Measurements from ENCODE around the gene NMRAL1. TPM values are rescaled to one million over a fixed set of nuclear protein-coding genes. Genes with fewer than 3 reads are reported as not detected.

NMRAL1 gene
- total and polyA plus RNA-seq, 2 donors (not counting 1 experiment from before 2014, with no cell fraction given) = 48.6 to 68.8 TPM

GRCh38 chr16:4507588-4508345 is 33.3 kb upstream of the NMRAL1 start:
- TF ChIP-seq, protein P1, sequence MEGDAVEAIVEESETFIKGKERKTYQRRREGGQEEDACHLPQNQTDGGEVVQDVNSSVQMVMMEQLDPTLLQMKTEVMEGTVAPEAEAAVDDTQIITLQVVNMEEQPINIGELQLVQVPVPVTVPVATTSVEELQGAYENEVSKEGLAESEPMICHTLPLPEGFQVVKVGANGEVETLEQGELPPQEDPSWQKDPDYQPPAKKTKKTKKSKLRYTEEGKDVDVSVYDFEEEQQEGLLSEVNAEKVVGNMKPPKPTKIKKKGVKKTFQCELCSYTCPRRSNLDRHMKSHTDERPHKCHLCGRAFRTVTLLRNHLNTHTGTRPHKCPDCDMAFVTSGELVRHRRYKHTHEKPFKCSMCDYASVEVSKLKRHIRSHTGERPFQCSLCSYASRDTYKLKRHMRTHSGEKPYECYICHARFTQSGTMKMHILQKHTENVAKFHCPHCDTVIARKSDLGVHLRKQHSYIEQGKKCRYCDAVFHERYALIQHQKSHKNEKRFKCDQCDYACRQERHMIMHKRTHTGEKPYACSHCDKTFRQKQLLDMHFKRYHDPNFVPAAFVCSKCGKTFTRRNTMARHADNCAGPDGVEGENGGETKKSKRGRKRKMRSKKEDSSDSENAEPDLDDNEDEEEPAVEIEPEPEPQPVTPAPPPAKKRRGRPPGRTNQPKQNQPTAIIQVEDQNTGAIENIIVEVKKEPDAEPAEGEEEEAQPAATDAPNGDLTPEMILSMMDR (IDR thresholded peaks at IDR 0.05) = no peak
- no peak for TF ChIP-seq EZH2 (IDR thresholded peaks at IDR 0.05; ENCODE audit: borderline replicate concordance, insufficient read depth, low read depth, low read length, poor library complexity, severe bottlenecking)
- H3K27ac ChIP-seq (ENCODE audit: low read length in 2 of 2) = no peak overlapping the region
- H2AFZ ChIP-seq (ENCODE audit: insufficient read depth, low read depth, low read length, poor library complexity, severe bottlenecking) = no peak overlapping the region
- no peaks in the 10 kb centered on the region for H4K20me1 ChIP-seq (ENCODE audit: control insufficient read depth, insufficient read depth, low read length, poor library complexity, severe bottlenecking)
- no peaks in the 10 kb centered on the region for H3K27me3 ChIP-seq (replicated peaks in 1 of 4; ENCODE audit: control extremely low read depth in 1 of 4, control insufficient read depth in 3 of 4, insufficient read depth in 4 of 4, low read length in 3 of 4)
- ATAC-seq (ENCODE audit: low read depth) (no peak), DNase-seq (no peak)
- Mint-ChIP-seq H3K4me1 (peaks cover 38% of the 10 kb centered on the region), H3K27ac (peak overlapping the region; percentile 41), H3K27me3 (no peaks in the 10 kb centered on the region), H3K9me3 (ENCODE audit: insufficient read depth) (no peaks in the 10 kb centered on the region), H3K4me3 (no peak overlapping the region)
- ChIA-PET POLR2A (interaction anchor here (0.7 to 1.2 kb wide), 5 partner anchors 41 to 545 kb away, joined by 4 to 6 read pairs (median 4); no protein-coding TSS in a partner anchor), CTCF (interaction anchor here (1.0 to 7.3 kb wide), 16 partner anchors 8 to 584 kb away, joined by 3 to 178 read pairs (median 8); partner anchors contain the start of genes CDIP1, HMOX2, MGRN1 and NMRAL1)
- no peak overlapping the region for H3K4me3 ChIP-seq (ENCODE audit: control extremely low read depth in 1 of 5, extremely low read depth in 1 of 5, insufficient read depth in 1 of 5, low read depth in 2 of 5, low read length in 4 of 5)
- H3K79me2 ChIP-seq (ENCODE audit: control insufficient read depth, insufficient read depth, low read length) = peaks cover 58% of the 10 kb centered on the region
- H3K9ac ChIP-seq (ENCODE audit: low read length) = no peak overlapping the region
- H3K4me2 ChIP-seq (replicated peaks; ENCODE audit: low read depth, low read length, poor library complexity, severe bottlenecking) = no peak overlapping the region
- no peaks in the 10 kb centered on the region for H3K9me3 ChIP-seq (ENCODE audit: control extremely low read depth in 1 of 3, control insufficient read depth in 2 of 3, insufficient read depth in 1 of 3, low read length in 2 of 3)
- H3K36me3 ChIP-seq (replicated peaks in 1 of 2; ENCODE audit: control extremely low read depth in 1 of 2, control insufficient read depth in 1 of 2, extremely low read depth in 1 of 2, insufficient read depth in 2 of 2, low read length in 1 of 2) = peaks cover 1 to 52% of the 10 kb centered on the region in 2 experiments
- 97% methylated on average over 14 of the region's 17 CpGs for WGBS (ENCODE audit: insufficient coverage)
- peaks cover 37 to 41% of the 10 kb centered on the region in 2 donors for H3K4me1 ChIP-seq (ENCODE audit: control insufficient read depth in 2 of 2, insufficient read depth in 2 of 2, low read length in 2 of 2)
- intact Hi-C loops (cut with micrococcal nuclease) = no loop called here

DNA sequence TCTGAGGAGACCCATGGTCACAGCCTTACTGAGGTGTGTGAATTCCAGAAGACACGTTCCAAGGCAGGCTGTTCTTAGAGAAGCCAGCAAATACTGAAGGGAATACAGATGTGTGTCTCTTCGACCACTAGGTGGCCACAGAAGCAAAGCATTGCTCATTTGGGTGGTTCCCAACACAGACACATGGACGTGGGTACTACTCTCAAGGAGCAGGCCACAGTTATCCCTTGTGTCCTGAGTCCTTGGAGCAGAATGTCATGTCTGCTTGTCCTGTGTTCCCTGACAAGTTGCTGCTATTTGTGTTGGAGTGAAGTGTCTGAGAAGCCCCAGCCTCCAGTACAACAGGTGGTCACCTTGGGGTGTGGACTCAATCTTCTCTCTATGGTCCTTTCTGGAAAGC is 32.0 kb upstream of the NMRAL1 start:
- H3K4me2 ChIP-seq (replicated peaks; ENCODE audit: low read depth, low read length, poor library complexity, severe bottlenecking) = peak overlapping the region; percentile 66
- no peaks in the 10 kb centered on the region for H3K27me3 Mint-ChIP-seq
- WGBS (ENCODE audit: insufficient coverage) = 6% methylated on average over 3 of the region's 3 CpGs

More for the DNA sequence above, 32.0 kb upstream of the NMRAL1 start:
- no peak for TF ChIP-seq EZH2 (IDR thresholded peaks at IDR 0.05; ENCODE audit: borderline replicate concordance, insufficient read depth, low read depth, low read length, poor library complexity, severe bottlenecking)
- TF ChIP-seq, protein P1 (IDR thresholded peaks at IDR 0.05) = peak; percentile 87
- Histone ChIP-seq H2AFZ (ENCODE audit: insufficient read depth, low read depth, low read length, poor library complexity, severe bottlenecking) (peak overlapping the region; percentile 52), H3K9ac (ENCODE audit: low read length) (no peak overlapping the region), H3K36me3 (replicated peaks in 1 of 2; ENCODE audit: control extremely low read depth in 1 of 2, control insufficient read depth in 1 of 2, extremely low read depth in 1 of 2, insufficient read depth in 2 of 2, low read length in 1 of 2) (peaks cover 1 to 39% of the 10 kb centered on the region in 2 experiments), H4K20me1 (ENCODE audit: control insufficient read depth, insufficient read depth, low read length, poor library complexity, severe bottlenecking) (no peaks in the 10 kb centered on the region), H3K27me3 (replicated peaks in 1 of 4; ENCODE audit: control extremely low read depth in 1 of 4, control insufficient read depth in 3 of 4, insufficient read depth in 4 of 4, low read length in 3 of 4) (no peaks in the 10 kb centered on the region), H3K27ac (ENCODE audit: low read length in 2 of 2) (peak overlapping the region; percentile 96), H3K79me2 (ENCODE audit: control insufficient read depth, insufficient read depth, low read length) (peaks cover 61% of the 10 kb centered on the region), H3K4me1 (ENCODE audit: control insufficient read depth in 2 of 2, insufficient read depth in 2 of 2, low read length in 2 of 2) (peaks cover 37 to 41% of the 10 kb centered on the region in 2 donors), H3K9me3 (ENCODE audit: control extremely low read depth in 1 of 3, control insufficient read depth in 2 of 3, insufficient read depth in 1 of 3, low read length in 2 of 3) (no peaks in the 10 kb centered on the region), H3K4me3 (ENCODE audit: control extremely low read depth in 1 of 5, extremely low read depth in 1 of 5, insufficient read depth in 1 of 5, low read depth in 2 of 5, low read length in 4 of 5) (no peak overlapping the region)
- Mint-ChIP-seq H3K9me3 (ENCODE audit: insufficient read depth) (no peaks in the 10 kb centered on the region), H3K4me3 (peak overlapping the region; percentile 56), H3K4me1 (peaks cover 37% of the 10 kb centered on the region), H3K27ac (peak overlapping the region; percentile 98)
- CTCF ChIA-PET = interaction anchor here (0.8 to 7.3 kb wide), 27 partner anchors 9 to 585 kb away, joined by 3 to 178 read pairs (median 5); partner anchors contain the start of genes C16orf96, CDIP1, HMOX2 and MGRN1
- intact Hi-C loops (cut with micrococcal nuclease) = loop anchor here (1.0 kb wide), 1 partner anchor 42 kb away; no protein-coding TSS in a partner anchor
- POLR2A ChIA-PET = interaction anchor here (0.6 to 1.6 kb wide), 5 partner anchors 36 to 229 kb away, joined by 3 to 10 read pairs (median 5); no protein-coding TSS in a partner anchor
- DNase-seq (peak; percentile 83), ATAC-seq (ENCODE audit: low read depth) (no peak)

Measured in B cell (primary cell).